ENCODE measurements around the gene STK4.

- TF ChIP-seq POLR2A (IDR thresholded peaks at IDR 0.05; ENCODE audit: low read depth, low read length) (no peak), POLR2AphosphoS5 (IDR thresholded peaks at IDR 0.05; ENCODE audit: low read depth, low read length) (no peak), TAF1 (IDR thresholded peaks at IDR 0.05; ENCODE audit: low read depth, low read length) (no peak)
Measured at GRCh38 chr20:45115386-45115774, 149.1 kb downstream of the STK4 start.
